Mucosa of descending colon (tissue), 3 donors: ENCODE data around the gene ABHD5. TPM values are rescaled to one million over a fixed set of nuclear protein-coding genes. Genes with fewer than 3 reads are reported as not detected.

ENCODE experiments used
- ATAC-seq: fragments of 200-7000 bp; cut with Tn5 transposase; one replicate; pipeline ENCODE4 v1.9.1; 2020; ENCODE audit warnings: mild to moderate bottlenecking, moderate library complexity
- DNase-seq, 3 donors: peaks; one replicate each; pipeline ENCODE4 v3.0.0-alpha.2; 2020
- H3K36me3 ChIP-seq: fragments of 200-600 bp; one replicate; pipeline ENCODE4 v1.8.0; 2021; ENCODE audit warnings: low read depth, mild to moderate bottlenecking
- H3K4me1 ChIP-seq: fragments of 200-600 bp; one replicate; pipeline ENCODE4 v1.8.0; 2021; ENCODE audit warnings: low read depth, mild to moderate bottlenecking
- H3K4me3 ChIP-seq: fragments of 200-600 bp; one replicate; pipeline ENCODE4 v1.8.0; 2021; ENCODE audit warnings: mild to moderate bottlenecking
- H3K9me3 ChIP-seq: fragments of 200-600 bp; one replicate; pipeline ENCODE4 v1.8.0; 2021; ENCODE audit warnings: mild to moderate bottlenecking
- CTCF ChIP-seq: fragments of 200-600 bp; IDR thresholded peaks from one replicate; pipeline ENCODE4 v1.8.0; 2022; ENCODE audit warnings: antibody characterized with exemption, mild to moderate bottlenecking
- intact Hi-C, 2 donors: fragments of 100-400 bp; cut with DNase I in 1 of 2; cut with micrococcal nuclease in 1 of 2; formaldehyde crosslinking; loops; one replicate each; pipeline versions ENCODE4 v1.11.0 to v1.11.1; 2022; cut with DNase I, micrococcal nuclease
- total RNA-seq, 3 donors: library from RNA; stranded (reverse); fragmentation: NEBNext Ultra II Directional in 2 of 3; extraction: Animal tissue kit (Norgen Biotek cat#: 25700) in 2 of 3; gene quantifications; one replicate each; pipeline versions ENCODE4 v1.2.1 to v1.2.4, GENCODE V29; 2021 to 2023
- donor health status: DM: no; HTN: no; CAD: no; lungs with moderate emphysema.
- donor health status: DM: no; HTN: no; CAD: no.
- donor health status: DM: no; HTN: yes; CAD: no.

ABHD5 gene
- total RNA-seq, 3 donors from 2014 or later: 27.8 to 44.4 (median 31.7) TPM

GRCh38 chr3:43729707-43730414 is 39.1 kb downstream of the ABHD5 start:
- Histone ChIP-seq H3K4me1 (peaks cover 24% of the 10 kb centered on the region), H3K4me3 (no peak overlapping the region), H3K36me3 (no peaks in the 10 kb centered on the region), H3K9me3 (no peaks in the 10 kb centered on the region)
- intact Hi-C loops: no loop called here
- DNase-seq (peak; percentile 60 to 79 (median 60)), ATAC-seq (peak; percentile 95)
- TF ChIP-seq CTCF: no peak

GRCh38 chr3:43732747-43733425 is 42.1 kb downstream of the ABHD5 start:
- intact Hi-C loops: no loop called here
- H3K4me3 ChIP-seq: no peak overlapping the region
- no peak for ATAC-seq
- no peak for DNase-seq
- no peaks in the 10 kb centered on the region for H3K9me3 ChIP-seq
- TF ChIP-seq CTCF: no peak
- H3K4me1 ChIP-seq: peaks cover 33% of the 10 kb centered on the region
- no peaks in the 10 kb centered on the region for H3K36me3 ChIP-seq

DNA sequence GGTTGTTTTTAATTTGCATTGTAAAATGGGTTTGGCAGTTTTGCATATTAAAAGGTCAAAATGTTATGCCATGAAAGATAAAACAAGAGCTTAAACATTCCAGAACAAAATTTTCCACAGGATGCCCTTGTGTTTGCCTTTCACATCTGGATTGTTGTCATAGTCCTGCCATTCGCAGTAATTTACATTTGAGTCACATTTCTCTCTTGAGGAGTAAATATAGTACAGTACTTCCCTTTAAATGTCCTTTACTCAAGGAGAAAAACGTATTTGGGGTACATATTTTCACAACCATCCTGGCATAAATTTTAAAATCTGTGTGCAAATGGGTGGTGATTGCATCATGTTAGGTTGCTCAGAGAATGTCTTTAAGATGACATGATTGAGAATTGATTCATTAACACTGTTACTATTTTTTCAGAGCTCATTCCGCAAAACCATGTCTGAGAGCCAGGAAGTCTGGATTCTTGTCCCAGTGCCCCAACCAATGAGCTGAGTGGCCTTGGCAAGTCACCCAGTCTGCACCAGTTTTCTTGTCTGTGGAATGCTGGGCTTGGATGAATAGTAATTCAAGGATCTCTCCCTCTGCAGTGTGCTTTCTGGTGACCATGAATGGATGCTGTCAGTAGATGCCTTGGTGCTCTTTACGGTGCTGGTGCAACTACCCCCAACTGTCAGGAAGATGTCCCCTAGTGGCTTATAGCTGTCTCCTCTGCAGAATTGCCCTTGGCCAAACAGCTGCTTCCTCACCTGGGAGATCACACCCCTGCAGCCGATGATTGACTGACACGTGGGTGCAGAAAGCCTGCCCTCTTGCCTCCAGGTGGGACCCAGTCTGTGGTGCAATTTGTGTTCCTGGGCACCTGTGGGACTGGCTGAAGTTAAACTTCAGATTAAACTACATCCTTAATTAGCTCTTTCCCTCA is 43.0 kb downstream of the ABHD5 start:
- no peaks in the 10 kb centered on the region for H3K9me3 ChIP-seq
- no peak overlapping the region for H3K4me3 ChIP-seq
- DNase-seq: no peak
- H3K4me1 ChIP-seq: peaks cover 28% of the 10 kb centered on the region
- no peaks in the 10 kb centered on the region for H3K36me3 ChIP-seq
- no peak for TF ChIP-seq CTCF
- no peak for ATAC-seq
- intact Hi-C loops: no loop called here

DNA sequence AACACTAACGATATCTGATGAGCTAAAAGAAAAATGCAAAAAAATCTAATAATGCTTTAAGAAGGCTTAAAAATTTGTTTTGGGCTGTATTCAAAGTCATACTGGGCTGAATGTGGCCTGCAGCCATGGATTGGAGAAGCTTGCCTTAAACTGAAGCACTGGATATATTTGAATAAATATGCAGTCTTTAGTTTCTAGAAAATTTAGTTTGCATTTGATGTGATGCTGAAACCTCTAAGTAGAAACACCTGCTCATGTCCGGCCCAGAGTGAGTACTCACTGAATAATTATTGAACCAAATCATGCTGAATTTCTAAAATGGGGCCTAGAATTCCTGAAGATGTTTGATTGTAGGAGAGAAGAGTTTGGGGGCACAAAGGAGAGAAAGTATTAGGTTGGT is 43.9 kb downstream of the ABHD5 start:
- H3K9me3 ChIP-seq: no peaks in the 10 kb centered on the region
- no peak overlapping the region for H3K4me3 ChIP-seq
- intact Hi-C loops: no loop called here
- DNase-seq (no peak), ATAC-seq (no peak)
- H3K4me1 ChIP-seq: peaks cover 20% of the 10 kb centered on the region
- no peak for TF ChIP-seq CTCF
- no peaks in the 10 kb centered on the region for H3K36me3 ChIP-seq

- intact Hi-C loops: no loop called here
- TF ChIP-seq CTCF: no peak
- DNase-seq (no peak), ATAC-seq (peak; percentile 36)
- Histone ChIP-seq H3K36me3 (no peaks in the 10 kb centered on the region), H3K9me3 (no peaks in the 10 kb centered on the region), H3K4me1 (peaks cover 13% of the 10 kb centered on the region), H3K4me3 (no peak overlapping the region)
Measured at GRCh38 chr3:43735618-43736017, 44.9 kb downstream of the ABHD5 start.
